Left lung (tissue), 10 donors: Measurements from ENCODE around the gene PAMR1. TPM values are rescaled to one million over a fixed set of nuclear protein-coding genes. Genes with fewer than 3 reads are reported as not detected.

Experiments used
- ATAC-seq: fragments of 200-7000 bp; cut with Tn5 transposase; one replicate; pipeline ENCODE4 v1.9.1; 2020; ENCODE audit warnings: moderate library complexity
- DNase-seq, 4 donors: peaks; one replicate each; pipeline ENCODE4 v3.0.0-alpha.2; 2013 to 2020
- H3K27ac ChIP-seq, 2 donors: fragments of 200-600 bp; sonication (generic) in 1 of 2; one replicate each; pipeline versions ENCODE4 v1.5.0 to v1.8.0; 2020 to 2021
- H3K27me3 ChIP-seq, 2 donors: fragments of 200-600 bp; sonication (generic) in 1 of 2; one replicate each; pipeline versions ENCODE4 v1.5.0 to v1.8.0; 2020 to 2021
- H3K36me3 ChIP-seq, 2 donors: fragments of 200-600 bp; sonication (generic) in 1 of 2; one replicate each; pipeline versions ENCODE4 v1.5.0 to v1.8.0; 2020 to 2021
- H3K4me1 ChIP-seq, 2 donors: fragments of 200-600 bp; one replicate each; pipeline ENCODE4 v1.8.0; 2021
- H3K4me3 ChIP-seq, 2 donors: fragments of 200-600 bp; sonication (generic) in 1 of 2; one replicate each; pipeline versions ENCODE4 v1.5.0 to v1.8.0; 2020 to 2021; ENCODE audit warnings: mild to moderate bottlenecking in 1 of 2
- H3K9me3 ChIP-seq, 2 donors: fragments of 200-600 bp; sonication (generic) in 1 of 2; one replicate each; pipeline versions ENCODE4 v1.5.0 to v1.8.0; 2020 to 2021
- CTCF ChIP-seq, 2 donors: fragments of 200-600 bp; sonication (generic) in 1 of 2; IDR thresholded peaks; one replicate each; pipeline versions ENCODE4 v1.5.0 to v1.8.0; 2021; ENCODE audit warnings: antibody characterized with exemption in 2 of 2
- intact Hi-C, 2 donors: fragments of 100-400 bp; cut with DNase I; formaldehyde crosslinking; loops; one replicate each; pipeline versions ENCODE4 v1.11.2 to v1.14.2; 2022
- polyA plus RNA-seq, 6 donors: library from polyadenylated mRNA; unstranded; fragments of 120-200 nt; gene quantifications; one replicate each; pipeline ENCODE4 v1.2.1, GENCODE V29; 2013; ENCODE audit not compliant: insufficient read length in 6 of 6
- total RNA-seq, 2 donors: library from RNA; stranded (reverse); fragmentation: NEBNext Ultra II Directional; extraction: Animal tissue kit (Norgen Biotek cat#: 25700); gene quantifications; one replicate each; pipeline ENCODE4 v1.2.1, GENCODE V29; 2021
- donor health status: DM: no; HTN: yes; CAD: no.
- donor health status: DM: no; HTN: no; CAD: no.

Gene PAMR1
- total and polyA plus RNA-seq, 8 donors: 0.65 to 14.4 (median 9.1) TPM

GRCh38 chr11:35426351-35426750, 99.1 kb downstream of the PAMR1 start:
- H3K27me3 ChIP-seq: peaks cover 9 to 75% of the 10 kb centered on the region in 2 donors
- DNase-seq (no peak), ATAC-seq (no peak)
- no peaks in the 10 kb centered on the region for H3K4me1 ChIP-seq
- no peaks in the 10 kb centered on the region for H3K36me3 ChIP-seq
- no peak overlapping the region for H3K27ac ChIP-seq
- no peak overlapping the region for H3K4me3 ChIP-seq
- TF ChIP-seq CTCF (IDR thresholded peaks at IDR 0.05): no peak
- intact Hi-C loops: no loop called here
- no peaks in the 10 kb centered on the region for H3K9me3 ChIP-seq

- no peak for TF ChIP-seq CTCF (IDR thresholded peaks at IDR 0.05)
- Histone ChIP-seq H3K27ac (no peak overlapping the region), H3K36me3 (no peaks in the 10 kb centered on the region), H3K4me1 (no peaks in the 10 kb centered on the region), H3K9me3 (no peaks in the 10 kb centered on the region), H3K27me3 (peaks cover 13 to 75% of the 10 kb centered on the region in 2 donors), H3K4me3 (no peak overlapping the region)
- ATAC-seq (no peak), DNase-seq (no peak)
- intact Hi-C loops: no loop called here
Measured at GRCh38 chr11:35425603-35426212, 99.7 kb downstream of the PAMR1 start.

- H3K4me3 ChIP-seq: no peak overlapping the region
- H3K4me1 ChIP-seq: peaks cover 6 to 11% of the 10 kb centered on the region in 2 donors
- ATAC-seq: no peak
- no peak for DNase-seq
- no peaks in the 10 kb centered on the region for H3K36me3 ChIP-seq
- H3K27ac ChIP-seq: no peak overlapping the region
- no peak for TF ChIP-seq CTCF (IDR thresholded peaks at IDR 0.05)
- intact Hi-C loops: no loop called here
- no peaks in the 10 kb centered on the region for H3K9me3 ChIP-seq
- peaks cover 25 to 80% of the 10 kb centered on the region in 2 donors for H3K27me3 ChIP-seq
Measured at GRCh38 chr11:35424157-35424940, 101.1 kb downstream of the PAMR1 start.

GRCh38 chr11:35420371-35420770, 105.0 kb downstream of the PAMR1 start:
- DNase-seq (peak in 1 of 4 donors; percentile 57), ATAC-seq (peak; percentile 40)
- Histone ChIP-seq H3K27me3 (peaks cover 57 to 94% of the 10 kb centered on the region in 2 donors), H3K4me1 (peaks cover 16 to 22% of the 10 kb centered on the region in 2 donors), H3K27ac (no peak overlapping the region), H3K4me3 (peak overlapping the region; percentile 21 to 38), H3K9me3 (no peaks in the 10 kb centered on the region), H3K36me3 (no peaks in the 10 kb centered on the region)
- intact Hi-C loops: no loop called here
- no peak for TF ChIP-seq CTCF (IDR thresholded peaks at IDR 0.05)

- TF ChIP-seq CTCF (IDR thresholded peaks at IDR 0.05): no peak
- H3K9me3 ChIP-seq: no peaks in the 10 kb centered on the region
- DNase-seq: peak in 1 of 4 donors; percentile 66
- H3K27ac ChIP-seq: no peak overlapping the region
- no peaks in the 10 kb centered on the region for H3K36me3 ChIP-seq
- peak; percentile 39 for ATAC-seq
- H3K4me3 ChIP-seq: peak overlapping the region; percentile 21 to 38
- intact Hi-C loops: no loop called here
- H3K4me1 ChIP-seq: peaks cover 16 to 22% of the 10 kb centered on the region in 2 donors
- H3K27me3 ChIP-seq: peaks cover 57 to 99% of the 10 kb centered on the region in 2 donors
Measured at GRCh38 chr11:35419830-35420333, 105.5 kb downstream of the PAMR1 start.
